HepG2 (cell line): Measurements from ENCODE around the gene TULP3. TPM values are rescaled to one million over a fixed set of nuclear protein-coding genes. Genes with fewer than 3 reads are reported as not detected.

ENCODE experiments used
- ATF1 ChIP-seq: IDR thresholded peaks from 2 replicates; pipeline ENCODE4 v1.6.1; 2016; ENCODE audit warnings: mild to moderate bottlenecking, control low read depth
- CBX5 ChIP-seq: sonication (generic); formaldehyde crosslinking; IDR thresholded peaks from 2 replicates; pipeline ENCODE4 v1.4.0; 2020; ENCODE audit warnings: missing genetic modification reagents, borderline replicate concordance
- EED ChIP-seq: sonication (generic); formaldehyde crosslinking; IDR thresholded peaks from 2 replicates; pipeline ENCODE4 v1.5.0; 2020; ENCODE audit warnings: mild to moderate bottlenecking, missing genetic modification reagents
- ERF ChIP-seq: IDR thresholded peaks from 2 replicates; pipeline ENCODE4 v1.6.1; 2018; ENCODE audit warnings: missing biosample characterization, missing genetic modification reagents
- GABPA ChIP-seq, 2 experiments: IDR thresholded peaks; 2 replicates each; pipeline ENCODE4 v1.6.1; 2011 to 2016; ENCODE audit warnings: low read depth in 2 of 2, low read length in 1 of 2, missing biosample characterization in 1 of 2, missing genetic modification characterization in 1 of 2
- GFI1 ChIP-seq: sonication (generic); formaldehyde crosslinking; IDR thresholded peaks from 2 replicates; pipeline ENCODE4 v1.5.0; 2020; ENCODE audit warnings: missing genetic modification reagents, mild to moderate bottlenecking, borderline replicate concordance
- GMEB2 ChIP-seq: IDR thresholded peaks from 2 replicates; pipeline ENCODE4 v1.6.1; 2016; ENCODE audit warnings: missing biosample characterization, missing genetic modification reagents, low read depth
- HHEX ChIP-seq: IDR thresholded peaks from 2 replicates; pipeline ENCODE4 v1.6.1; 2016; ENCODE audit warnings: control low read depth
- IKZF5 ChIP-seq: IDR thresholded peaks from 2 replicates; pipeline ENCODE4 v1.6.1; 2018; ENCODE audit warnings: missing genetic modification reagents, mild to moderate bottlenecking, missing compliant biosample characterization
- PHF21A ChIP-seq: sonication (generic); formaldehyde crosslinking; IDR thresholded peaks from 2 replicates; pipeline ENCODE4 v1.5.0; 2020; ENCODE audit warnings: mild to moderate bottlenecking, missing genetic modification reagents
- RCOR2 ChIP-seq: IDR thresholded peaks from 2 replicates; pipeline ENCODE4 v1.6.1; 2016; ENCODE audit warnings: missing biosample characterization, missing genetic modification reagents
- SIN3B ChIP-seq: fragments of 150-350 bp; IDR thresholded peaks from 2 replicates; pipeline ENCODE4 v1.6.1; 2014; ENCODE audit warnings: low read length
- TAF1 ChIP-seq: sonication (generic); formaldehyde crosslinking; IDR thresholded peaks from 2 replicates; pipeline ENCODE4 v1.4.0; 2020; ENCODE audit warnings: missing genetic modification reagents
- WIZ ChIP-seq: sonication (generic); formaldehyde crosslinking; IDR thresholded peaks from 2 replicates; pipeline ENCODE4 v1.5.1; 2020; ENCODE audit warnings: mild to moderate bottlenecking, missing genetic modification reagents
- ZBTB21 ChIP-seq: sonication (generic); formaldehyde crosslinking; IDR thresholded peaks from 2 replicates; pipeline ENCODE4 v1.4.0; 2020; ENCODE audit warnings: missing genetic modification reagents
- ZFAT ChIP-seq: sonication (generic); formaldehyde crosslinking; conservative IDR thresholded peaks from 2 replicates; pipeline ENCODE4 v1.8.1; 2023; ENCODE audit warnings: missing genetic modification reagents, inconsistent platforms
- ZKSCAN8 ChIP-seq: IDR thresholded peaks from 2 replicates; pipeline ENCODE4 v1.6.1; 2016; ENCODE audit warnings: borderline replicate concordance, missing genetic modification reagents, missing compliant biosample characterization
- ZNF280D ChIP-seq: sonication (generic); formaldehyde crosslinking; IDR thresholded peaks from 2 replicates; pipeline ENCODE4 v1.5.1; 2020; ENCODE audit warnings: mild to moderate bottlenecking, missing genetic modification reagents
- ZNF317 ChIP-seq: sonication (generic); formaldehyde crosslinking; IDR thresholded peaks from 2 replicates; pipeline ENCODE4 v1.5.0; 2020; ENCODE audit warnings: mild to moderate bottlenecking, missing genetic modification reagents
- ZNF354B ChIP-seq: sonication (generic); formaldehyde crosslinking; IDR thresholded peaks from 2 replicates; pipeline ENCODE4 v1.8.0; 2022; ENCODE audit warnings: mild to moderate bottlenecking, missing genetic modification reagents
- ZNF558 ChIP-seq: sonication (generic); formaldehyde crosslinking; IDR thresholded peaks from 2 replicates; pipeline ENCODE4 v1.9.0; 2022; ENCODE audit warnings: mild to moderate bottlenecking, missing genetic modification reagents, borderline replicate concordance
- ZNF878 ChIP-seq: sonication (generic); formaldehyde crosslinking; IDR thresholded peaks from 2 replicates; pipeline ENCODE4 v1.8.1; 2023; ENCODE audit warnings: mild to moderate bottlenecking, missing genetic modification reagents, moderate library complexity
- ZSCAN29 ChIP-seq: sonication (generic); formaldehyde crosslinking; conservative IDR thresholded peaks from 2 replicates; pipeline ENCODE4 v1.4.0; 2020; ENCODE audit warnings: mild to moderate bottlenecking, missing genetic modification reagents
- polyA plus RNA-seq, 8 experiments: library from polyadenylated mRNA; depleted of rRNA in 3 of 8; stranded (reverse) in 7 of 8; unstranded in 1 of 8; fragments of >200 nt; fragmentation: Illumina TruSeq in 4 of 8; extraction: Trizol in 4 of 8; gene quantifications; 2 replicates each; pipeline versions ENCODE4 v1.2.1 to v1.2.3, GENCODE V29; 2011 to 2016; ENCODE audit warnings: low read depth in 4 of 8, missing spikeins in 1 of 8, mixed read lengths in 1 of 8; ENCODE audit not compliant: insufficient read depth in 1 of 8
- total RNA-seq, 5 experiments: library from RNA; depleted of rRNA; stranded (reverse); fragments of >200 nt; fragmentation: Illumina TruSeq; extraction: Trizol; gene quantifications; 2 replicates each; pipeline ENCODE4 v1.2.3, GENCODE V29; 2016; ENCODE audit warnings: low read depth in 1 of 5
- TF ChIP-seq, protein P1 (sequence below): sonication (generic); formaldehyde crosslinking; conservative IDR thresholded peaks from 2 replicates; pipeline ENCODE4 v1.4.0; 2020; ENCODE audit warnings: missing genetic modification reagents

Gene TULP3
- total and polyA plus RNA-seq, 2 of the 13 experiments (the other 11 are each of a cell fraction or from before 2014, with no cell fraction given) = 11.2 to 13.2 TPM

DNA sequence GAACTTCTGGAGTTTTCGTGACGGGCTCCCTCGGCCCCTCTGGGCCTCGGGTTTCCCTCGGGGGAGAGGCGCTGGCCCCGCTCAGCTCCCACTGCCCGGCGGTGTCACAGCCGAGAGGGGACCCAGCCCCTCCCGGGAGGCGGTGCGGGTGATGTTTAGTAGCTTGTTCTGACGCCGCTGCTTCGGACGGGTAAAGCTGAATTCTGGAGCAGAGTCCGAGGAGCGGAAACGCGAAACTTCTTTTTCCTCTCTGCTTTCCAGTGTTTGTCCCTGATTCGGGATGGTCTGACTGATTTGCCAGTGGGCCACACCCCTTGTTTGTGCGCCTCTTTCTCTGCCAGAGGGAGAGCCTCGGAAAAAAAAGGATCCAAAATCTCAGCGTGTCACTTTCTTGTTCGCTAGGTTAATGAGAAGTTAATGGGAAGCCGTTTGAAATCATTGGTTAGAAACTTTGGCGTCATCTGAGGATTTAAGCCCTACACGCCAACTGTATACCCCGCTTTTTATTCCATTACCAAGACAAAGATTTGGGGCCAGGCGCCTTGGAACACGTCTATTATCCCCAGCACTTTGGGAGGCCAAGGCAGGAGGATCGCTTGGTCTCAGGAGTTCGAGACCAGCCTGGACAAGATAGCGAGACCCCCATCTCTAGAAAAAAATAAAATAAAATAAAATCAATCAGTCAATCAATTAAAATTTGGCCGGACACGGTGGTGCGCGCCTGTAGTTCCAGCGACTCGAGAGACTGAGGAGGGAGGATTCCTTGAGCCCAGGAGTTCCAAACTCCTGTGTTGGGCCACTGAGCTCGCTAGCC is 756 bp downstream of the TULP3 start (continued):
- TF ChIP-seq, protein P1, sequence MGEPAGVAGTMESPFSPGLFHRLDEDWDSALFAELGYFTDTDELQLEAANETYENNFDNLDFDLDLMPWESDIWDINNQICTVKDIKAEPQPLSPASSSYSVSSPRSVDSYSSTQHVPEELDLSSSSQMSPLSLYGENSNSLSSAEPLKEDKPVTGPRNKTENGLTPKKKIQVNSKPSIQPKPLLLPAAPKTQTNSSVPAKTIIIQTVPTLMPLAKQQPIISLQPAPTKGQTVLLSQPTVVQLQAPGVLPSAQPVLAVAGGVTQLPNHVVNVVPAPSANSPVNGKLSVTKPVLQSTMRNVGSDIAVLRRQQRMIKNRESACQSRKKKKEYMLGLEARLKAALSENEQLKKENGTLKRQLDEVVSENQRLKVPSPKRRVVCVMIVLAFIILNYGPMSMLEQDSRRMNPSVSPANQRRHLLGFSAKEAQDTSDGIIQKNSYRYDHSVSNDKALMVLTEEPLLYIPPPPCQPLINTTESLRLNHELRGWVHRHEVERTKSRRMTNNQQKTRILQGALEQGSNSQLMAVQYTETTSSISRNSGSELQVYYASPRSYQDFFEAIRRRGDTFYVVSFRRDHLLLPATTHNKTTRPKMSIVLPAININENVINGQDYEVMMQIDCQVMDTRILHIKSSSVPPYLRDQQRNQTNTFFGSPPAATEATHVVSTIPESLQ (CRISPR knock-in tag) = no peak
- TF ChIP-seq IKZF5 (CRISPR knock-in tag) = no peak
- peak; percentile 92 for TF ChIP-seq GFI1 (CRISPR knock-in tag)
- TF ChIP-seq SIN3B = no peak
- TF ChIP-seq ZNF878 = no peak
- no peak for TF ChIP-seq RCOR2 (CRISPR knock-in tag)
- no peak for TF ChIP-seq ZBTB21 (CRISPR knock-in tag)
- no peak for TF ChIP-seq ERF (CRISPR knock-in tag)
- no peak for TF ChIP-seq ZNF317
- peak; percentile 55; the same call in 1 of the 2 replicates for TF ChIP-seq ZKSCAN8 (CRISPR knock-in tag)
- TF ChIP-seq ZNF558 = no peak
- TF ChIP-seq ATF1 (CRISPR knock-in tag) = no peak
- no peak; the same call in 1 of the 2 replicates for TF ChIP-seq PHF21A
- no peak for TF ChIP-seq ZNF280D
- TF ChIP-seq TAF1 (CRISPR knock-in tag) = no peak
- no peak for TF ChIP-seq GABPA (IDR thresholded peaks at IDR 0.05; ENCODE audit: low read depth, low read length)
- TF ChIP-seq GABPA (CRISPR knock-in tag; IDR thresholded peaks at IDR 0.05; ENCODE audit: low read depth) = no peak
- TF ChIP-seq ZFAT (CRISPR knock-in tag) = no peak
- TF ChIP-seq ZNF354B (CRISPR knock-in tag) = no peak
- no peak for TF ChIP-seq CBX5 (CRISPR knock-in tag)
- no peak for TF ChIP-seq GMEB2 (CRISPR knock-in tag)
- TF ChIP-seq EED (CRISPR knock-in tag) = no peak
- no peak for TF ChIP-seq HHEX
- no peak for TF ChIP-seq ZSCAN29 (CRISPR knock-in tag)
- TF ChIP-seq WIZ (CRISPR knock-in tag) = no peak
